ENCODE results near the gene LAMA4.

The LAMA4 gene

GRCh38 chr6:112061605-112062004 is 192.8 kb downstream of the LAMA4 start:
- DNase-seq = no peak
